Chondrocyte (in vitro differentiated cells): ENCODE measurements around the gene LIPC. TPM values are rescaled to one million over a fixed set of nuclear protein-coding genes. Genes with fewer than 3 reads are reported as not detected.

Experiments
- DNase-seq: peaks from one replicate; pipeline ENCODE4 v3.0.0; 2021; ENCODE audit warnings: mixed read lengths, low spot score
- H3K27ac Mint-ChIP-seq: one replicate; pipeline ENCODE4 v1.8.0; 2021; ENCODE audit warnings: mild to moderate bottlenecking, moderate library complexity, mixed read lengths; ENCODE audit not compliant: unreplicated experiment
- H3K27me3 Mint-ChIP-seq: 2 replicates; pipeline ENCODE4 v1.8.0; 2021; ENCODE audit warnings: low read depth, mixed read lengths
- H3K36me3 Mint-ChIP-seq: 2 replicates; pipeline ENCODE4 v1.8.0; 2021; ENCODE audit warnings: low read depth, mixed read lengths
- H3K4me1 Mint-ChIP-seq: 2 replicates; pipeline ENCODE4 v1.8.0; 2021; ENCODE audit warnings: low read depth, mild to moderate bottlenecking, mixed read lengths
- H3K4me3 Mint-ChIP-seq: one replicate; pipeline ENCODE4 v1.8.0; 2021; ENCODE audit warnings: mild to moderate bottlenecking, moderate library complexity, mixed read lengths; ENCODE audit not compliant: unreplicated experiment
- H3K9me3 Mint-ChIP-seq: 2 replicates; pipeline ENCODE4 v1.8.0; 2021; ENCODE audit warnings: low read depth, mixed read lengths
- total RNA-seq: library from RNA; stranded (reverse); gene quantifications from 3 replicates; pipeline ENCODE4 v1.2.1, GENCODE V29; 2021
- TF ChIP-seq, protein P1 (sequence below): fragments of 200-600 bp; sonication (generic); IDR thresholded peaks from 2 replicates; pipeline ENCODE4 v1.5.0; 2021; ENCODE audit warnings: antibody characterized with exemption, mild to moderate bottlenecking, moderate library complexity

LIPC gene
- total RNA-seq, 1 donor from 2014 or later: not detected

DNA sequence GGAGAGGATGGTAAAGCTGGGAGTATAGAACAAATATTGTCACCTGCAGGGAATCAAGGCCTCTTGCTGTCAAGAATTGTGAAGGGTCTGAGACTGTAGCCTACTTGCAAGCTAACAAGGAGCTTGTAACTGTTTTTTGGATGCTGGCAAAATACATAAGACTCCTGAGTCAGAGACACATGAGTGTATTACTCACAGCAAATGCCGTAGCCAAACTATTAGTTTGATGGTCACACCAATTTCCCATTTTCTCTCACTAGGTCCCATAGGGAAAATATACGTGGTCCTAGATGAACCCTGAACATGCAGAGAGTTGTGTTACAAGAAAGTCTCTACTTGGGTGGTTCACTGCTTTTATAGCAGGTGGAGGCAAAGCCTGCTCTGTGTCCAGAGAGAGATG lies 44.7 kb upstream of the LIPC start:
- Mint-ChIP-seq H3K4me1 (peaks cover 25% of the 10 kb centered on the region), H3K36me3 (no peaks in the 10 kb centered on the region), H3K9me3 (no peaks in the 10 kb centered on the region), H3K27ac (peak overlapping the region; percentile 33), H3K4me3 (no peak overlapping the region), H3K27me3 (no peaks in the 10 kb centered on the region)
- no peak for DNase-seq
- TF ChIP-seq, protein P1, sequence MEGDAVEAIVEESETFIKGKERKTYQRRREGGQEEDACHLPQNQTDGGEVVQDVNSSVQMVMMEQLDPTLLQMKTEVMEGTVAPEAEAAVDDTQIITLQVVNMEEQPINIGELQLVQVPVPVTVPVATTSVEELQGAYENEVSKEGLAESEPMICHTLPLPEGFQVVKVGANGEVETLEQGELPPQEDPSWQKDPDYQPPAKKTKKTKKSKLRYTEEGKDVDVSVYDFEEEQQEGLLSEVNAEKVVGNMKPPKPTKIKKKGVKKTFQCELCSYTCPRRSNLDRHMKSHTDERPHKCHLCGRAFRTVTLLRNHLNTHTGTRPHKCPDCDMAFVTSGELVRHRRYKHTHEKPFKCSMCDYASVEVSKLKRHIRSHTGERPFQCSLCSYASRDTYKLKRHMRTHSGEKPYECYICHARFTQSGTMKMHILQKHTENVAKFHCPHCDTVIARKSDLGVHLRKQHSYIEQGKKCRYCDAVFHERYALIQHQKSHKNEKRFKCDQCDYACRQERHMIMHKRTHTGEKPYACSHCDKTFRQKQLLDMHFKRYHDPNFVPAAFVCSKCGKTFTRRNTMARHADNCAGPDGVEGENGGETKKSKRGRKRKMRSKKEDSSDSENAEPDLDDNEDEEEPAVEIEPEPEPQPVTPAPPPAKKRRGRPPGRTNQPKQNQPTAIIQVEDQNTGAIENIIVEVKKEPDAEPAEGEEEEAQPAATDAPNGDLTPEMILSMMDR: no peak

DNA sequence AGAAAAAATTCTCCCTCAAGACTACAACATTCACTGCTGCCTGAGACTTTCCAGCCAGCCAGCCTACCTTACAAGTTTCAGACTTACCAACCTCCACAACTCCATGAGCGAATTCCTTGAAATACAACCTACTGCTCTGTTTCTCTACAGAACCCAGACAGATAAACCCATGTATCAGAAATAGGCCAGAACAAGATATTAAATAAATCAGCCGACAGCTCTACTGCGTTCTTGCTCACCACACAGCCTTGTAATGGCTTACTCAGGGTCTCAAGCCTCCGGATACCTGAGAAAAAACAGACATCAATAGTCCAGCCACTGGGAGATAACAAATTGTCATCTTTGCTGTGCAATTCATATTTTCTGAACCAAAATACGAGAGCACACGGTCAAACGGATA lies 43.6 kb upstream of the LIPC start:
- no peak overlapping the region for H3K27ac Mint-ChIP-seq
- H3K27me3 Mint-ChIP-seq: no peaks in the 10 kb centered on the region

DNA sequence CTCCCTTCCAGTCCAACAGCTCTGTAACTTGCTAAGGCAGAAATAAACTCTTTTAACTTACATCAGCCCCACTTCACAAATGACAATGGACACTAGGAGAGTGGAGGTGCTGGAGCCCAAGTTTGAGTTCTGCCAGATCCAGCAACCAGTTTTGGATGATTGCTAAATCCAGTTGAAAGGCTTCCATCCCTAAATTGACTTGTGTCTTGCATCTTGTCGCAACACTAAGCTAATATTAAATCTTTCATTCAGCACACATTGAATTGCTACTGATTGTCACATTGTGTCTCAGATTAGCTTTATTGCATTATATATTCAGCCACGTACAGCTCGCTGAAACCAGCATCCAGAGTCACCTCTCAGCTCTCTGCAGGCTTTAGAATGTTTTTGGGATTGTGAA lies 41.7 kb upstream of the LIPC start:
- Mint-ChIP-seq H3K36me3 (no peaks in the 10 kb centered on the region), H3K9me3 (no peaks in the 10 kb centered on the region), H3K27me3 (no peaks in the 10 kb centered on the region), H3K4me3 (no peak overlapping the region), H3K4me1 (peaks cover 44% of the 10 kb centered on the region), H3K27ac (no peak overlapping the region)
- TF ChIP-seq, protein P1: no peak
- no peak for DNase-seq

More for the DNA sequence above, 43.6 kb upstream of the LIPC start:
- Mint-ChIP-seq H3K4me3 (no peak overlapping the region), H3K36me3 (no peaks in the 10 kb centered on the region), H3K4me1 (peaks cover 36% of the 10 kb centered on the region), H3K9me3 (no peaks in the 10 kb centered on the region)
- DNase-seq: no peak
- TF ChIP-seq, protein P1: no peak

DNA sequence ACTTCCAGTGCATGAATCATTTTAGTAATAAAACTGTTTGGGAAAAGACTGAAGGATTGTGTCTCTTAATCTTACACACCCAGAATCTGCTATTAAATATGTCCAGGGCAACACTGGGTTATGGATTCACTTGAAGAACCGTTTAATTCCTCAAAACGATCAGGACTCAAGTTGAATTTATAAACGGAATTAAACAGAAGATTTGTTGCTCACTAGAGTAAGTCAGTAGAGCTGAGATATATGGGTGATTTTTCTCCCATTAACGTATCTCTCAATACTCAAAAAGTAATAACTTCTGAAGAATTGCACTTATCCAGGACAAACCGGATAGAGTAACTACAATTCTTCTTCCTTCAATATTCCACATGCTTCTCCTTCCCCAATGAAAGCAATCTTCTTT lies 41.1 kb upstream of the LIPC start:
- H3K36me3 Mint-ChIP-seq: no peaks in the 10 kb centered on the region
- no peak for DNase-seq
- H3K9me3 Mint-ChIP-seq: no peaks in the 10 kb centered on the region
- no peak overlapping the region for H3K27ac Mint-ChIP-seq
- TF ChIP-seq, protein P1: no peak
- no peak overlapping the region for H3K4me3 Mint-ChIP-seq
- peaks cover 49% of the 10 kb centered on the region for H3K4me1 Mint-ChIP-seq
- H3K27me3 Mint-ChIP-seq: no peaks in the 10 kb centered on the region

DNA sequence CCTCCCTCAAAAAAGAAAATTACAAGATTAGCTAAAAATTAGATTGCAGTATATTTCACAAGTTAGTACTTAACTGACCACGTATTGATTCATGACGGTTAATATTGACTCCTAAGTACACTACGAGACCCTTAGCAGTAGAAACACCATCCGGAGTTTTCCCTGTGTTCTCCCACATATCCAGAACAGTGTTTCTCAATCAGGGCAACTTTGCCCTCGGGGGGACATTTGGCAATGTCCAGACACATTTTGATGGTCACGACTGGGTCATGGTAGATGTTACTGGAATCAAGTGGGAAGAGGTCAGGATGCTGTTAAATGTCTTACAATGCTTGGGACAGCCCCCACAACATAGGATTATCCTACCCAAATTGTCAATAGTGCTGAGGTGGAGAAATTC lies 40.7 kb upstream of the LIPC start:
- no peak overlapping the region for H3K4me3 Mint-ChIP-seq
- no peaks in the 10 kb centered on the region for H3K36me3 Mint-ChIP-seq
- no peaks in the 10 kb centered on the region for H3K9me3 Mint-ChIP-seq
- TF ChIP-seq, protein P1: no peak
- no peak overlapping the region for H3K27ac Mint-ChIP-seq
- H3K27me3 Mint-ChIP-seq: no peaks in the 10 kb centered on the region
- peaks cover 53% of the 10 kb centered on the region for H3K4me1 Mint-ChIP-seq
- DNase-seq: no peak
